Thyroid gland (tissue), 4 donors: ENCODE measurements around the gene CYP2A6.

Experiments
- CTCF ChIP-seq, 6 experiments: fragments of 200-600 bp in 3 of 6; fragments of 450-650 bp in 3 of 6; sonication (generic) in 3 of 6; IDR thresholded peaks; one replicate each; pipeline ENCODE4 v1.5.1; 2016 to 2019; ENCODE audit warnings: antibody characterized with exemption in 6 of 6, mild to moderate bottlenecking in 2 of 6, inconsistent platforms in 1 of 6, moderate library complexity in 1 of 6
- POLR2A ChIP-seq, 2 donors: fragments of 450-650 bp; IDR thresholded peaks; one replicate each; pipeline ENCODE4 v1.6.1; 2017; ENCODE audit warnings: antibody characterized with exemption in 2 of 2, mild to moderate bottlenecking in 2 of 2, moderate library complexity in 1 of 2

- TF ChIP-seq POLR2A (IDR thresholded peaks at IDR 0.05) (no peak), CTCF (IDR thresholded peaks at IDR 0.05) (no peak)
Measured at GRCh38 chr19:40801426-40802299, 48.6 kb downstream of the CYP2A6 start.
